NCI-H1694 treated with DMSO at 0.1 percent for 48 hours (cell line): Measurements from ENCODE around the gene SCAF1.
"Not testable (repeated sequence)": the region's sequence is repeated elsewhere in the genome, so short reads cannot be mapped to it uniquely, and the experiment has no call there.

Experiments
- DNase-seq: peaks from one replicate; lab custom pipeline; 2025; lab: John Stamatoyannopoulos, UW

Gene SCAF1

DNA sequence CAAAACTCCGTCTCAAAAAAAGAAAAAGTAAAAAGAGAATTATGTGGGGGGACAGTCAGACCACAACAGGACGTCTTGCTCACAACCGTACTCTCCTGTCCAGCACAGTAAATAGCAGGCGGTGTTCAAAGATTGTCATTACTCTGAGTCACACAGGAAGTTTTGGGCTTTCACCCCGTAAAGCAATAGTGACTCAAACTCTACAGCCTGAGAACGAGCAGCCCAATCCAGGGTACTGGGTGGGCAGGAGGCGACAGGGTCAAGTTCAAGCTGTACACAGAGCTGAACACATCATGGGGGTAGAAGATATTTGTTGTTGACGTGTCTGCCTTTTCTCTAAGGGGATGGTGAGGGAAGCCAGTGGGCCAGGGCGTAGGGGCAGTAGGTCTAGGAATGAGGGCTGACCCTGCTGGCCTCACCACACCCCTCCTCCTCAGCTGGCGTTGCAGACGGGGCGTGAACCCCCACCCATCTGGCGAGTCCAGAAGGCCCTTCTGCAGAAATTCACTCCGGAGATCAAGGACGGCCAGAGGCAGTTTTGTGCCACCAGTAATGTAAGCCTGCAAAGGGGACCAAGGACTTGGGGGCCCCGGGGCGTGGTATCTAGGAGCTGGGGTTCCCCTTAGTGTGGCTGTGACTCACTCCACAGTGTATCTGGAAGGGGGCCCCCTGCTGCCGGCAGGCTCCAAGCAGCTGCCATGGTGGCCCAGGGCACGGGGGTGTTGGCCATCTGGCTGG, 27.7 kb upstream of the SCAF1 start:
- no peak for DNase-seq

DNA sequence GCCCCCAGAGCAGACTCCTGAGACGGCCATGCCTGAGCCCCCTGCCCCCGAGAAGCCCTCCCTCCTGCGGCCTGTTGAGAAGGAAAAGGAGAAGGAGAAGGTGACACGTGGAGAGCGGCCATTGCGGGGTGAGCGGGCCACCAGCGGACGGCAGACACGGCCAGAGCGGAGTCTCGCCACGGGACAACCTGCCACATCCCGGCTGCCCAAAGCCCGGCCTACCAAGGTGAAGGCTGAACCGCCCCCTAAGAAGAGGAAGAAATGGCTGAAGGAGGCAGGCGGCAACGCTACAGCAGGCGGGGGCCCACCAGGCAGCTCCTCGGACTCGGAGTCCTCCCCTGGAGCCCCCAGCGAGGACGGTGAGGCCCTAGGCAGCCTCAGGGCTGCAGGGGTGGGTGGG, 26.1 kb upstream of the SCAF1 start:
- DNase-seq, result no peak

DNA sequence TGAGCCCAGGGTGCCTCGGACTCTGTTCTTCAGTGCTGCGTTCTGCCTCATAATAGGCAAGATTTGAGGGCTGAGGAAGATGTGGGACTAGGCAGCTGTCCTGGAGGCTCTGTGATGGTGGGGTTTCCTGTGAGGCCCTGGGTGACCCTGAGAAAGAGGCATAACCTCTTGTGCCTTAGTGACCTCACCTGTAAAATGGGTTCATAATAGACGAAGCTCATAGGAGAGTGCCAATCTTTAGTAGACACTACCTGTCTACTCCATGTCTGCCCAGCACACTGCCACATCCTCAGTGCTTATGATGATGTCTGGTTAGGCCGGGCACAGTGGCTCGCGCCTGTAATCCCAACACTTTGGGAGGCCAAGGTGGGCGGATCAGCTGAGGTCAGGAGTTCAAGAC, 25.5 kb upstream of the SCAF1 start:
- no peak for DNase-seq

DNA sequence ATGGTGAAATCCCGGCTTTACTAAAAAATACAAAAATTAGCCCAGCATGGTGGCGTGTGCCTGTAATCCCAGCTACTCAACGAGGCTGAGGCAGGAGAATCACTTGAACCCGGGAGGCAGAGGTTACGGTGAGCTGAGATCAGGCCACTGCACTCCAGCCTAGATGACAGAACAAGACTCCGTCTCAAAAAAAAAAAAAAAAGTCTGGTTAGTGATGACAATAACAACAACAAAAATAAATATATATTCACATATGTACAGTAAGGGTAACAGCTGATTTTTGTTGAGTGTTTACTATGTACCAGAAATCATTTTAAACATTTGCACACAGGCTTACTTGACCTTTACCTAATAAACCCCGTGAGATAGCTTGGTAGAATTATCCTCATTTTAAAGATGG, 25.1 kb upstream of the SCAF1 start:
- DNase-seq, result no peak

DNA sequence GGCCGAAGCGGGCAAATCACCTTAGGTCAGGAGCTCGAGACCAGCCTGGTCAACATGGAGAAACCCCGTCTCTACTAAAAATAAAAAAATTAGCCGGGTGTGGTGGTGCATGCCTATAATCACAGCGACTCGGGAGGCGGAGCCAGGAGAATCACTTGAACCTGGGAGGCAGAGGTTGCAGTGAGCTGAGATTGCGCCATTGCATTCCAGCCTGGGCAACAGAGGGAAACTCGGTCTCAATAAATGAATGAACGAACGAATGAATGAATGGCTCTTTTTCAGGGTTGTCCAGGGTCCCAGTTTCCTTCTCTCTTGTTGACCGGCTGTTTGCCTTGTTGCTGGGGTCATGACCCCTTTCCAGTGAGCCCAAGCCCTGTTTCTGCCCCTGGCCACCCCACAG, 24.1 kb upstream of the SCAF1 start:
- DNase-seq, result not testable (repeated sequence)

DNA sequence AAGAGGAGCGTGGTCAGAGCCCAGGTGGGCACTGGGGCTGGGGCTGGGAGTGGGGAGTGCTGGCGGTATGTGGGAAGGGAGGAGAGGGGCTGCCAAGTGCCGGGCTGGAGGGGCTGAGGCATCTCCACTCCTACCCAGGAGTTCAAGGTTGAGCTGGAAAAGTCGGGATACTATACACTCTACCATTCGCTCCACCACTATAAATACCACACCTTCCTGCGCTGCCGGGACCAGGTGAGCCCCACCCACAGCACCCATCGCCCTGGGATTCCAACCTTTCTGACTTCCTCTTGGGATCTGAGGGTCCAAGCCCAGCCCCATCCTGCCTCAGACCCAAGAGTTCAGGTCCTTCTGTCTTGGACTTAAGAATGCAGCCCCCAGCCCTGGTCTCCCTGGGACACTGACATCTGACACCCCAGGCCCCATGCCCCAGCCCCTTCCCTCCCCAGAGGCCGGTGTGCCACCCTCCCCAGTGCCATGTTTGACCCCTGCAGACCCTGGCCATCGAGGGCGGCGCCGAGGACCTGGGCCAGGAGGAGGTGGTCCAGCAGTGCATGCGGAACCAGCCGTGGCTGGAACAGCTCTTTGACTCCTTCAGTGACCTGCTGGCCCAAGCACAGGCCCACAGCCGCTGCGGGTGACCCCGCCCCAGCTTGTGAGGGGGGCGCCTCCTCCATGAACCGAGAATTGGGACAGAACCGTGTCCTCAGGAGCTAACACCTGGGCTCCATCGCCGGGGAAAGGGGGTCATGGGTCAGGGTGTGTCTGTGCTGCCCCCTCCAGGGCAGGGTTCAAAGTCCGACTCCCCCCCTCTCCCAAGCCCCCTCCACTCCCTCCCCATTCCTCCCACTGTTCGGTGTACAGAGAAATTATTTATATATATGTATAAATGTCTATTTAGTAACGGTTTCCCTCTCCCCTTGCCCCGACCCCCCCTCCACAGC, 16.8 kb upstream of the SCAF1 start:
- DNase-seq, result no peak

DNA sequence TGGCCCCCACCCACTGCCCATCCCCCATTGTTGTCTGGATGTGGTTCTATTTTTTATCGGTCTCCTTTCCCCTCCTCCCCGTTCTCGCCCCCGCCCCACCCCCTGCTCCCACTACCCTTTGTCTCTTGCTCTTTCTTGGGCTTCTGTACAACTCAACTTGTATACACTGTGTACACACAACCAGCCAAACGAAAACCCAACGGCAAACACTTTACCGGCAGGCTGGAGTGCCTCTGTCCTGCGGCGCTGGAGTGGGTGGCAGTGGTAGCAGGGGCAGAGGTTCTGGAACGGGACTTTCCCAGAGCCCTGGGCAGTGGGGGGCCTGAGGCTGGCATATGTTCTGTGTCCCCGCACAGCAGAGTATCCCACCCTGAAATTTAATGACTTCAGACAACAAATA, 15.8 kb upstream of the SCAF1 start:
- DNase-seq, result no peak

DNA sequence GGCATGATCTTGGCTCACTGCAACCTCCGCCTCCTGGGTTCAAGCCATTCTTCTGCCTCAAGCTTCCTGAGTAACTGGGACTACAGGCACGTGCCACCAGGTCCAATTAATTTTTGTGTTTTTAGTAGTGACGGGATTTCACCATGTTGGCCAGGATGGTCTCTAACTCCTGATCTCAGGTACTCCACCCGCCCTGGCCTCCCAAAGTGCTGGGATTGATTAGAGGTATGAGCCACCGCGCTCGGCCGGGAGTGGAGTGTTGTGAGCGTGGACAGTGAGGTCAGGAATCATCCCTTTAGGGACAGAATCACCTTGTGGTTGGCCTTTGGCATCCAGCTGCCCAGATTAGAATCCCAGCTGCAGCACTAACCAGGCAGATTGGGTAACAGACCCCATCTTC, 12.3 kb upstream of the SCAF1 start:
- no peak for DNase-seq

DNA sequence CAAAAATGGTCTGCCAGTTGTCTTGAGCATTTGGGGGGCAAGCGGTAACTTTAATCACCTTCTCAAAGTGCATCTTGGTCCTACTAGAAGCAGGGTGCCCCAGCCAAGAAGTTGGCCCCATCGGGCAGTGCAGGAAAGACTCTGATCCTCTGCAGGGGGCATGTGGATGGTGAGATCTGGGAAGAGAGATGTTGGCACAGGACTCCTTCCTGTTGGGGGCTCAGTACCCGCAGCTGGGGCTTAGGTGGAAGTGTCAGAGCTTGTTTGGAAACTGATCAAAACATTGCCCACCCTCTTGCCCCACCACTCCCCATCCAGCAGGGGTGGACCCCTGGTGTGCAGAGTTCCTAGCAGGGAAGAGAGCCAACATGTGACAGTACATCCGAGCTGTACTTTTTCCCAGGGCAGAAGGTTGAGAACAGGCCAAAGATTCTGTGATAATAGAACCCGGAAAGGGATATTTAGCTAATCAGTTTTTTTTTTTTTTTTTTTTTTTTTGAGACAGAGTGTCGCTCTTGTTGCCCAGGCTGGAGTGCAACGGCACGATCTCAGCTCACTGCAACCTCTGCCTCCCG, 10.9 kb upstream of the SCAF1 start:
- DNase-seq, result no peak

DNA sequence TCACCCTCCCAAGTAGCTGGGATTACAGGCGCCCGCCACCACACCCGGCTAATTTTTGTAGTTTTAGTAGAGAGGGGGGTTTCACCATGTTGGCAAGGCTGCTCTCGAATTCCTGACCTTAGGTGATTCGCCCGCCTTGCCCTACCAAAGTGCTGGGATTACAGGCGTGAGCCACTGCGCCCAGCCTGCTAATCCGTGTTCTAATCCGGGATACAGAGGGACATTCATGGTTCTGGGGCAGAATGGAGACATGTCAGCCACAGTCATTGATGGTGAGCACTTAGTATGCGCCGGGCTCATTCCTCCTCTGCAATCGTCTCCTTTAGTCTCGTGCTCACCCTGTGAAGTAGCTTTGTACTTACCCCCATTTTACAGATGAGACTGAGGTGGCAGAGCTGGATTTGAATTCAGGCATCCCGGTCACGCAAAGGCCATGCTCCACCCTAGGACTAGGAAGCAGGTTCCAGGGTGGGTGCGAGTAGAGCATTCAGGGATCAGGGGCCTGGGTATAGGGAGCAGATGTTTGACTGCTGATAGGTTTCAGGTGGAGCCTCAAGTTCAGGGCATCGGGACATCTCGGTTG, 10.3 kb upstream of the SCAF1 start:
- no peak for DNase-seq

DNA sequence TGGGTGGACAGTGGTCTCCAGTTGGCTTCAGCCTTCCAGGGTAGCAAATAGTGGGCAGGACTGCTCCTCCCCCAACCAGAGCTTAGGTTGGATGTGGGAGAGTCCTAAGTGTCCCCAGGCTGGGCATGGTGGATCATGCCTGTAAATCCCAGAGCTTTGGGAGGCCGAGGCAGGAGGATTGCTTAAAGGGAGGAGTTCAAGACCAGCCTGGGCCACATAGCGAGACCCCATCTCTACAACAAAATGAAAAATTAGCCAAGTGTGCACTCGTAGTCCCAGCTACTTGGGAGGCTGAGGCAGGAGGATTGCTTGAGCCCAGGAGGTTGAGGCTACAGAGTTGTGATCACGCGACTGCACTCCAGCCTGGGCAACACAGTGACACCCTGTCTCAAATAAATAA, 9.4 kb upstream of the SCAF1 start:
- DNase-seq, result no peak

DNA sequence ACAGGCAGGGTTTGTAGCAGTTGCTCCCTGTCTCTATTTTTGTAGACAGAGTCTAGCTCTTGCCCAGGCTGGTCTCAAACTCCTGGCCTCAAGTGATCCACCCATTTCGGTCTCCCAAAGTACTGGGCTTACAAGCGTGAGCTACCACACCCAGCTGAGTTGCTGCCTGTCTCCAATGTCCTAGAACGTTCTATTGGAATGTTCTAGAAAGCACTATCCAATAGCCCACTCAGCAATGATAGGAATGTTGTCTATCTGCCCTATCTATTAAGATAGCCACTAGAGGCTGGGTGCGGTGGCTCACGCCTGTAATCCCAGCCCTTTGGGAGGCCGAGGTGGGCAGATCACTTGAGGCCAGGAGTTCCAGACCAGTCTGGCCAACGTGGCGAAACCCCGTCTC, 8.7 kb upstream of the SCAF1 start:
- DNase-seq, result not testable (repeated sequence)

DNA sequence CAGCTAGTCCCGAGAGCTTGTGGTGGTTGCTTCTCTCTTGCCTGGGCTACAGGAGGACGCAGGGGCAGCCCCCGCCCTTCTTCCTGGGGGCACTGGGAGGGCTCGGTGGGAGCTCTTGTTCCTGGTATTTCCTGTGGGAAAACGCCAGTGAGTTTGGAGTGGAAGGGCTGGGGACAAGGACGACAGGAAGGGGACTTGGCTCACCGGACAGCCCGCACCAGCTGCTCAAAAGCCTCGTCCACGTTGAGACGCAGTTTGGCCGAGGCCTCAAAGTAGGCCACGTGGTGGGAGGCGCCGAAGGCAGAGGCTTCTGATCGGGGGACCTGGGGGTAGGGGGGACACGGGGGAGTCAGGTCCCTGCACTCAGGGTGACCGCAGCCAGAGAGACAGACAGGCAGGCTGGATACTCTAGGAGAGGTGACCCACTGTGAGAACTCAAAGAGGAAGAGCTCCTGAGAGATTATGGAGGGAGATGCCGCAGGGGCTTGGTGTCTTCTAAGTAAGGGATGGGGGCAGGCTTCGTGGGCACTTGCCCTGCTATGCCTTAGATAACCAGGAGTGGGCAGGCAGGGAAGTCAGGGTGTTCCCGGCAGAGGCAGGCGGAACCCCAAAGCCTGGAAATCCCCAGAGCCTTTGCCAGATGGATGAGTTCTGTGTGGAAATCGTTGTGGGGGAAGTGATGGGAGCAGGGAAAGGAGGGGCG, 6.3 kb upstream of the SCAF1 start:
- no peak for DNase-seq

DNA sequence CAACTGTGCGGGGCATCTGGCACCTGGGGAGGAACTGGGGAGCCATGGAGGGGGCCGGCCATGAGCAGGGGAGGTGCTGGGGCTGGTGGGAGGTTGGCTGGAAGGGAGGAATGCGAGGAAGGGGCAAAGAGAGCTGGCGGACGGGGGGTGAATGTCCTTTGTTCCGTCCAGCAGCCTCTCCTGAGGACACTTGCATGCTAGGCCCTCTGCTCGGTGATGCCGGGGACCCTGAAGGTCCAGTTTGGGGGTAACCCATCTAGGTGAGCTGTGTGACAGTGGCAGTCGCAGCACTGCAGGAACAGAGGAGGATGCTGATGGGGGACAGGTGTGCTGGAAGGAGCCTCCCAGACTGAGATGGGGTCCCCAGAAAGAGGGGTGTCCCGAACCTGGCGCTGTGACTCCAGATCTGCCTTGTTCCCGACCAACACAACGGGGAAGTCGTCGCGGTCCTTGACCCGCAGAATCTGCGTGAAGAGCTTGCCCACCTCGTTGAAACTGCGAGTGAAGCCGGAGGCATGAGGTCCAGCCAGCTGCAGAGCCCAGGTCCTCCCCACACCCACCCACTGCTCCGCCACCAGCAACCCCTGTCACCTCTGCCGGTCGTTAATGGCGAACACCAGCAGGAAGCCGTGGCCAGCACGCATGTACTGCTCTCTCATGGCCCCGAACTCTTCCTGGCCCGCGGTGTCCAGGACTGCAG, 5.6 kb upstream of the SCAF1 start:
- DNase-seq, result no peak

DNA sequence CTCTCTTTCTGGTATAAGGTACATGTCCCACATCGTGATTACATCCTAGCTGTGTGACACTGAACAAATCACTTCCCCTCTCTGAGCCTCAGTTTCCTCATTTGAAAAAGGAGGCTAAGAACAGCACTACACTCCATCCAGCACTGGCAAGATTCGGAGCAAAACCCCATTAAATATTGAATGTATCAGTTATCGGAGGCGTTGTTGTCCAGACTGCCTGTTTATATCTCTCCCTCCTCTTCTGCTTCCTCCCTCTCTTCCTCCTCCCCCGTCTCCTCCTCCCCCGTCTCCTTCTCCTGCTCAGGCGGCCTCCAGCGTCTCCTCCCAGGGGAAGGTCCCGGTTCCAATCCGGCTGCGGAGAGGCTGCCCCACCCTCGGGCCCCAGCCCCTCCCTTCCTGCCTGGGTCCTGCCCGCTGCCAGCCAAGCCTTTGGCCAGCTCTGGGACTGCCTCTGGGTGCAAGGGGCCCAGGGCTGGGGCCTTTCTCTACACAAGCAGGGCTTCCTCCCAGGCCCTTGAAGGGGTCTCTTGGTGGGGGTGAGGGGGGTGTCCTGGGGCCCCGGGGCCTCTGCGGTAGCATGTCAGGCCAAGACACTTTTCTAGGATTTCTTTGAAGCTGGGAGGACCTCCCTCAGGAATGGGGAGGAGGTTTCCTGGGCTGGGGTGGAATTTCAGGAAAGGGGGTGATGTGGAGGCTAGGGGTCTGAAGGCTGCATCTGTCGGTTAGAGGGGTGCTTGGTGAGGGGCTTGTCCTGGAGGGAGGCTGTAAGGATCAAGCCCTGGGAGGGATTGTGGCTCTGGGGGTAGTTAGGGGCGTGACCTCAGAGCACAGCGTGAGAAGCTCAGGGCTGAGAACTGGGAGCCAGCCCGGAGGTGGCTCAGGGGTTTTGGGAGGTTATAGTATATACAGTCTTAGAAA, 3.9 kb upstream of the SCAF1 start:
- no peak for DNase-seq

DNA sequence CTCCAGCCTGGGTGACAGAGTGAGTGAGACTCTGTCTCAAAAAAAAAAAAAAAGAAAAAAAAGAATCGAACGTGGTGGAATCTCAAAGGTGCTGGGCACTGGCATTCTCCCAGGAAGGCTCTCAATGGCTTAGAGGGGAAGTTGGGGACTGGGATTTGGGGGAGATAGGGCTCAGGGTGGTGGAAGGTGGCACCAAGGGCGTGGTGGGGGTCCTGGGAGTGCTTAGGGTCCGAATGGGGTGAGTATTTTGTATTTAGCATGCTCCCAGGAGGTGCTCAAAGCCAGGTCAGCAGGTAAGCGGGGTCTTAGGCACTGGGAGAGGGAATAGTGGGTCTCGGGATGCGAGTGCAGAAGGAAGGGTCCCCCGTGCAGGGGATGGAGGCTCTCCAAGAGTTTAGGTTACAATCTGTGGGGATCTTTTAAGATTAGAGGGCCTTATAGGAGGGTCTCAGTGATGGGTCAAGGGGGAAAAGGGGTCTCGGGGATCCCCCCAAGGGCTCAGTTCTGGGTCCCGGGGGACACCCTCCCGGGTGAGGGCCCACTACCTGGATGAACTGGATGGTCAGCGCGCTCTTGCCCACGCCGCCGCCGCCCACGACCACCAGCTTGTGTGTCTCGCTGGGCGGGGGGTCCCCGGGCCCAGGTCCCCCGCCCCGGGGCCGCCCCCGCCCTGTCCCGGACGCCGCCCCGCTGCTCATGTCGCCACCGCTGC, 2.5 kb upstream of the SCAF1 start:
- no peak for DNase-seq

DNA sequence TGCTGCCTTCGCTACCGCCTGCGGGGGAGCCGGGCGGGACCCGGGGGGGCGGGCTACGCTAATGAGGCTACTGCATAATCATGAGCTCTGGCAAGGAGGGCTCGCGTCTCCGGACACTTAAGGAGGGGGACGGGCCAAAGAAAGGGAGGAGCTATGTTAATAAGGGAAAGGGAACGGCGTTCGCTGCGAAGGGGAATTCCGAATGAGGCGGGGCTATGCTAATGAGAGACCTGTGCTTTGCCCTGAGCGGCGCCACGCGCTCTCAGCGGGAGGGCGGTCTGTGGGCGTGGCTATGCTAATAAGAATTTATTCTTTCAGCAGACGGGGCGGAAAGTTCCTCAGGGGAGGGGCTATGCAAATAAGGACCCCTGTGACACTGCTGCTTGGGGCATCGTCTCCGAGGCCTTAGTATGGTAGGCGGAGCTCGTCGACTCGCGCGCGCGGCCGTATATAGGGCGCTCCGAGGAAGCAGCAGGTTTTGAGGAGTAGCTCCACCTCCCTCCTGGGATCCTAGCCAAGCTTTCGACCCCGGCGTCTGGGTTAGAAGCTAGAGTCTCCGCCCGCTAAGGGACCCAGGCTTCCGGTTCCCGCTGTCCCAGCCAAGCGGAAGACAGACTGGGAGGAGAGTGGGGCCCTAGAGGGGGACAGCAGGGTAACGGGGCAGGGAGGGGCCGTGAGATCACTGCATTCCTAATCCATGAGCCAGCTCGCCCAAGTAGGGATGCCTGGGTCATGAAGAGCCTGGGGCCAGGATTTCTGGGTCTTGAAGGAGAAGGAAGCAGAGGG, 1.7 kb upstream of the SCAF1 start, which contains the start of gene RRAS:
Gene RRAS, minus strand, starts transcription at position 31 of the 786 bp plus-strand sequence. CDS start 45 bp downstream, outside the sequence.
- DNase-seq, result peak; percentile 99

DNA sequence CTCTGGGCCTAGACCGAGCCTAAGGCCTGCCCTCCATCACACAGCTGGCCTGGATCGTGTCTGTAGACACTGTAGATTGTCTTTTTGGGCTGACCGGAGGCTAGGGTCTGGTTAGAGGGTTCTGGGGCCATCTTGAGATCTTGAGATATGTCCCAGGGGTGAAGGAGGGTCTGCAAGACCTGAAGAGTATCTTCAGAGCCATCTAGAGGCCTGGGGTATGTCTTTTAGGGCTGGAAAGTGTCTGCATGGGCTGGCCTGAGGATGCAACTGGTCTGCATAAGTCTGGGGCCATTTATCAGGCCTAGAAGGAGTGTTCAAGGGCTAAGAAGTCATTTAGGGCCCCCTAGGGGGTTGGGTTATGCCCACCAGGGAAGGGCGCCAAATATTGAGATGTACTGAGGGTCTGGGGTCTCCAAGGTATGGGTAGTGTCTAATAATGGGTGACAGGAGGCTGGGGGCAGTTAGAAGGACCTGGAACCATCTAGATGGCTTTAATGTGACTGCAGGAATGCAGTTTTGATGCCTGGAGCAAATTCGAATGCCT, 555 bp downstream of the SCAF1 start:
- DNase-seq, result no peak
